NK-92 (cell line): ENCODE results near the gene OR2H2.

Experiments
- DNase-seq: peaks from one replicate; lab custom pipeline; 2025; ENCODE audit not compliant: unreplicated experiment; lab: John Stamatoyannopoulos, UW

OR2H2 gene

DNA sequence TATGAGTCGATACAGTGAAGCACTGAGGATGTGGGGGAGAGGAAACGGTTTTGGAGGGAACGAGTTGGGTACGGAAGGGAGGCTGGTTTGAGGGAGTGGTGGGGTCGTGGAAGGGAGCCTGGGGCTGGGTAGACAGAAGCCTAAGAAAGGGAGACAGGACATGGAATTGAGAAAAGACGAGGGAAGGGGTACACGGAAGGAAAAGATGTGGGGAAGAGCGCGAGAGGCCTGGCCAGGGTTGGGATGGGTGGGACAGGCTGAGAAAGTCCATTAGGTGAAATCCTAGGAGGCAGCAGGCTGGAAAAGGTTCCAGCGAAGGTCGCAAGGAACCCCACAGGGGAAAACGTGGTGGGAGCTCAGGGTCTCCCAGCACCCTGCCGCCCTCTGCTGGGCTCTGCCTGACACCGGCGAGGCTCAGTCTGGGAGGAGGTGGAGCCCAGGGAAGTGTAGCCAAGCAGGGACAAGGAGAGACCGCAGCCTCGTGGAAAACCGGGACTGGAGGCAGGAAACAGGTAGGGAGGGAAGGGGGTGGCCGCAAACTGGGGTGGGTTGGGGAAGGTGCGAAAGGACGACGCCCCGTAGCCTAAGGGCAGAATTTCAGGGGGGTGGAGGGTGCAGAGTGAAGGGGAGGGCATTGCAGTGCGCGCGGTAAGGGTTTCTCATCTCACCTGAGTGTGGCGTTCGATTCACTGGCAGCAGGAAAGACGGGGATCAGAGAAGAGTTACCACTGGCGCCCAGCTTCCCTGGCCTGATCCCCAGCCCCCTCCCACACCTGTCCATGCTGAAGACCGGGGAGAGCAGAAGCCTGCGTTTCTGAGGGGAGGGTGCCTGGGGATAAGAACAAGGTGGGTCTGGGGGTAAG lies 43.7 kb downstream of the OR2H2 start:
- no peak for DNase-seq

- no peak for DNase-seq
Measured at GRCh38 chr6:29629571-29629970, 44.6 kb downstream of the OR2H2 start.

GRCh38 chr6:29630315-29630714 lies 45.4 kb downstream of the OR2H2 start:
- DNase-seq: no peak

- no peak for DNase-seq
Measured at GRCh38 chr6:29631209-29631810, 46.4 kb downstream of the OR2H2 start.

GRCh38 chr6:29631860-29632731 lies 47.2 kb downstream of the OR2H2 start:
- no peak for DNase-seq

GRCh38 chr6:29632789-29633533 lies 48.0 kb downstream of the OR2H2 start, which contains the start of gene GABBR1:
TSS of gene GABBR1 (minus strand) at chr6:29633183. CDS start at chr6:29632385, 798 bp downstream.
- DNase-seq: no peak

- DNase-seq: no peak
Measured at GRCh38 chr6:29633534-29633905, 48.6 kb downstream of the OR2H2 start.

GRCh38 chr6:29637247-29637646 lies 52.3 kb downstream of the OR2H2 start:
- DNase-seq: no peak
